ENCODE results near the gene DPYSL5. TPM values are rescaled to one million over a fixed set of nuclear protein-coding genes. Genes with fewer than 3 reads are reported as not detected.

Gene DPYSL5
- total RNA-seq, 2 donors from 2014 or later, result 3.1 to 3.5 TPM

DNA sequence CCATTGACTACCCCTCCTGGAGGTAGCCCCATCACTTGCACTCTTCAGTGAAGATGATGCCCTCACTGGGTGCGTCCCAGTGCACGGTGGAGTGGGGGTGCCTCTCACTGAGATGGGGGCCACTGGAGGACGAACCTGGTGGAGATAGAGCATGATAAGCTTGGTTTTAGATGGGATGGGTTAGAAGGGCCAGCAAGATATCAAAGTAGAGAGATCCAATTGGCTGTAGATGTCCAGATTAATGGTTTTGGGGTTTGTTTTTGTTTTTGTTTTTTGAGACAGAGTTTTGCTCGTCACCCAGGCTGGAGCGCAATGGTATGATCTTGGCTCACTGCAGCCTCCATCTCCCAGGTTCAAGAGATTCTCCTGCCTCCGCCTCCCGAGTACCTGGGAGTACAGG lies 28.3 kb downstream of the DPYSL5 start:
- no peak overlapping the region for H3K4me3 ChIP-seq (ENCODE audit: low read length)
- Mint-ChIP-seq H3K27me3 (ENCODE audit: insufficient read depth) (peaks cover 35% of the 10 kb centered on the region), H3K4me3 (no peak overlapping the region), H3K4me1 (no peaks in the 10 kb centered on the region), H3K36me3 (ENCODE audit: low read depth) (no peaks in the 10 kb centered on the region), H3K27ac (no peak overlapping the region), H3K9me3 (no peaks in the 10 kb centered on the region)
- H3K27me3 ChIP-seq (ENCODE audit: control insufficient read depth, insufficient read depth, low read length, poor library complexity, severe bottlenecking), result peaks cover 10% of the 10 kb centered on the region
- no peaks in the 10 kb centered on the region for H3K9me3 ChIP-seq (ENCODE audit: control insufficient read depth, low read length)
- TF ChIP-seq, protein P1, sequence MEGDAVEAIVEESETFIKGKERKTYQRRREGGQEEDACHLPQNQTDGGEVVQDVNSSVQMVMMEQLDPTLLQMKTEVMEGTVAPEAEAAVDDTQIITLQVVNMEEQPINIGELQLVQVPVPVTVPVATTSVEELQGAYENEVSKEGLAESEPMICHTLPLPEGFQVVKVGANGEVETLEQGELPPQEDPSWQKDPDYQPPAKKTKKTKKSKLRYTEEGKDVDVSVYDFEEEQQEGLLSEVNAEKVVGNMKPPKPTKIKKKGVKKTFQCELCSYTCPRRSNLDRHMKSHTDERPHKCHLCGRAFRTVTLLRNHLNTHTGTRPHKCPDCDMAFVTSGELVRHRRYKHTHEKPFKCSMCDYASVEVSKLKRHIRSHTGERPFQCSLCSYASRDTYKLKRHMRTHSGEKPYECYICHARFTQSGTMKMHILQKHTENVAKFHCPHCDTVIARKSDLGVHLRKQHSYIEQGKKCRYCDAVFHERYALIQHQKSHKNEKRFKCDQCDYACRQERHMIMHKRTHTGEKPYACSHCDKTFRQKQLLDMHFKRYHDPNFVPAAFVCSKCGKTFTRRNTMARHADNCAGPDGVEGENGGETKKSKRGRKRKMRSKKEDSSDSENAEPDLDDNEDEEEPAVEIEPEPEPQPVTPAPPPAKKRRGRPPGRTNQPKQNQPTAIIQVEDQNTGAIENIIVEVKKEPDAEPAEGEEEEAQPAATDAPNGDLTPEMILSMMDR (conservative IDR thresholded peaks at IDR 0.05), result no peak
- WGBS, 2 experiments (ENCODE audit: insufficient coverage in 1 of 2, insufficient read length in 1 of 2), result 93 to 95% methylated on average over 6 to 7 of the region's 7 CpGs
- no peak overlapping the region for H3K9ac ChIP-seq (ENCODE audit: extremely low read depth, low read length, poor library complexity, severe bottlenecking)
- no peaks in the 10 kb centered on the region for H3K36me3 ChIP-seq (ENCODE audit: control insufficient read depth, insufficient read depth, low read length)
- H3K27ac ChIP-seq (ENCODE audit: low read depth, low read length), result no peak overlapping the region
- DNase-seq, result no peak
- H3K4me1 ChIP-seq (ENCODE audit: control insufficient read depth, insufficient read depth, low read length), result no peaks in the 10 kb centered on the region

DNA sequence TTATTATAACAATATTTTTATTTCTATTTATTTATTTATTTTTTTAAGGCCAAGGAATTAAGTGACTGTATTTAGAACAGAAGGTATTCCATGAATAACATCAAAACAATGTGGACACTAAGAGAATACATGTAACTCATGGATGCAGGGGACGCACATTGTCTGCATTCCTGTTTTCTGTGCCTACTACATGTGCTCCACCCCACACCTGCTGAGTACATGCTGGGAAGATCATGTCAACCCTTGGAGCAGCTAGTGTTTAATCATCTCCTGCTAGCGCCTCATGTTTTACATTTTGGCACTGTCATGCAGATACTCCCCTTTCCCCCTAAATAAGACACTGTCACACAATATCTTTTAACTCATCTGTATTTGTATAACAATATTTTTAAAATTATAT lies 29.3 kb downstream of the DPYSL5 start:
- Mint-ChIP-seq H3K27me3 (ENCODE audit: insufficient read depth) (peaks cover 28% of the 10 kb centered on the region), H3K27ac (no peak overlapping the region), H3K9me3 (no peaks in the 10 kb centered on the region), H3K4me3 (no peak overlapping the region), H3K4me1 (no peaks in the 10 kb centered on the region), H3K36me3 (ENCODE audit: low read depth) (no peaks in the 10 kb centered on the region)
- H3K4me3 ChIP-seq (ENCODE audit: low read length), result no peak overlapping the region
- 88 to 100% methylated on average over 1 to 2 of the region's 2 CpGs for WGBS, 2 experiments (ENCODE audit: insufficient coverage in 1 of 2, insufficient read length in 1 of 2)
- H3K9ac ChIP-seq (ENCODE audit: extremely low read depth, low read length, poor library complexity, severe bottlenecking), result no peak overlapping the region
- H3K4me1 ChIP-seq (ENCODE audit: control insufficient read depth, insufficient read depth, low read length), result no peaks in the 10 kb centered on the region
- no peak overlapping the region for H3K27ac ChIP-seq (ENCODE audit: low read depth, low read length)
- H3K36me3 ChIP-seq (ENCODE audit: control insufficient read depth, insufficient read depth, low read length), result no peaks in the 10 kb centered on the region
- DNase-seq, result no peak
- TF ChIP-seq, protein P1 (conservative IDR thresholded peaks at IDR 0.05), result no peak
- peaks cover 10% of the 10 kb centered on the region for H3K27me3 ChIP-seq (ENCODE audit: control insufficient read depth, insufficient read depth, low read length, poor library complexity, severe bottlenecking)
- no peaks in the 10 kb centered on the region for H3K9me3 ChIP-seq (ENCODE audit: control insufficient read depth, low read length)

DNA sequence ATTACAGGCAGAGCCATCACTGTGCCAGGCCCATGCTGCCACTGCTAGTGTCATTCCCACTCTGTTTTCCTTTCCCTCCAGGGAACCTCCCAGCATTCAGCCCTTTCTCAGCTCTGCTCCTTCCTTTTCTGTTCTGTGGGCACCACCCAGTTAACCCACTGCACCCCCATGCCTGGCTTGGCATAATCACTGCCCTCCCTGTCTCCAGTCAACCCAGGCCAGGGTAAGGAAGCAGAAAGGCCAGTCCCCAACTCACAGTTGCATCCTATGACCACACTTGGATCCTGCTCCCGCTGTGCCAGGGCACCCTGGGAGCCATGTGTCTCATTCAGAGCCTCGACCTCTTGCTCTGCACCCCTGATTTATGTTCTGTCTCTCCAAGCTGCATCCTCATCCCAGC lies 32.2 kb downstream of the DPYSL5 start:
- H3K36me3 ChIP-seq (ENCODE audit: control insufficient read depth, insufficient read depth, low read length), result no peaks in the 10 kb centered on the region
- no peak overlapping the region for H3K9ac ChIP-seq (ENCODE audit: extremely low read depth, low read length, poor library complexity, severe bottlenecking)
- no peak overlapping the region for H3K27ac ChIP-seq (ENCODE audit: low read depth, low read length)
- no peaks in the 10 kb centered on the region for H3K4me1 Mint-ChIP-seq
- TF ChIP-seq, protein P1 (conservative IDR thresholded peaks at IDR 0.05), result no peak
- no peaks in the 10 kb centered on the region for H3K4me1 ChIP-seq (ENCODE audit: control insufficient read depth, insufficient read depth, low read length)
- no peak for DNase-seq
- H3K4me3 Mint-ChIP-seq, result no peak overlapping the region
- no peaks in the 10 kb centered on the region for H3K27me3 ChIP-seq (ENCODE audit: control insufficient read depth, insufficient read depth, low read length, poor library complexity, severe bottlenecking)
- H3K4me3 ChIP-seq (ENCODE audit: low read length), result no peak overlapping the region
- no peaks in the 10 kb centered on the region for H3K9me3 ChIP-seq (ENCODE audit: control insufficient read depth, low read length)
- H3K36me3 Mint-ChIP-seq (ENCODE audit: low read depth), result no peaks in the 10 kb centered on the region
- peaks cover 12% of the 10 kb centered on the region for H3K27me3 Mint-ChIP-seq (ENCODE audit: insufficient read depth)
- no peaks in the 10 kb centered on the region for H3K9me3 Mint-ChIP-seq
- no peak overlapping the region for H3K27ac Mint-ChIP-seq
- 77 to 100% methylated on average over 1 to 2 of the region's 2 CpGs for WGBS, 2 experiments (ENCODE audit: insufficient coverage in 1 of 2, insufficient read length in 1 of 2)
